ENCODE measurements around the gene ST3GAL4. TPM values are rescaled to one million over a fixed set of nuclear protein-coding genes. Genes with fewer than 3 reads are reported as not detected.

Gene ST3GAL4
- total RNA-seq, 2 experiments from 2014 or later: 13.6 to 13.9 TPM

DNA sequence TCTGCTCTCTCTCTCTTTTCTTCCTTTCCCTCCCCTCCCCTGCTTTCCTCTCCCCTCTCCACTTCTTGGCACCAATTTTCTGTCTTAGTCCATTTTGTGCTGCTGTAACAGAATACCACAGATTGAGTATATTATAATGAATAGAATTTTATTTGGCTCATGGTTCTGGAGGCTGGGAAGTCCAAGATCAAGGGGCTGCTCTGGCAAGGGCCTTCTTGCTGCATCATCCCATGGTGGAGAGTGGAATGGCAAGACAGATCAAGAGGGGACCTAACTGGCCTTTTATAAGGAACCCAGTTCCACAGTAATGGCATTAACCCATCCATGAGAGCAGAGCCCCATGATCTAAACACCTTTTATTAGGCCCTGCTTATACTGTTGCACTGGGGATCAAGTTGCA is 44.5 kb downstream of the ST3GAL4 start:
- CTCF ChIA-PET: no interaction called here
- POLR2A ChIA-PET: no interaction called here

DNA sequence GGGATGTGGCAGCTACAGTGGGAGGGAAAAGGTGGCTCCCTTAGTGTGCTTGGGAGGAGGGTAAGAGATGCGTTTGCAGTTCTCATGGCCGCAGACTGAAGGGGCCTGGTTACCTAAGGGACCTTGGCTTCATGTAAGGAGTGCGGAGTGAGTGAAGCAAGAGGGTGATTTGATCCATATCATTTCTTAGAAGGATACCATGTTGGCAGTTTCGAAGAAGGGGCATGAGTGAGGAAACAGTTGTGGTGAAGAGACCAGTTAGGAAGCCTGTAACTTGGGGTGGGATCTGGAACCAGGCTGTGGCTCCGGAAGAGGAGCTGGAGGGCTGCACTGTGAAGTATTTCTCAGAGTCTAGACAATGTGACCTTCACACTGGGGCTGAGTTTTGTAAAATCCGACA is 45.0 kb downstream of the ST3GAL4 start:
- ChIA-PET POLR2A (no interaction called here), CTCF (no interaction called here)

DNA sequence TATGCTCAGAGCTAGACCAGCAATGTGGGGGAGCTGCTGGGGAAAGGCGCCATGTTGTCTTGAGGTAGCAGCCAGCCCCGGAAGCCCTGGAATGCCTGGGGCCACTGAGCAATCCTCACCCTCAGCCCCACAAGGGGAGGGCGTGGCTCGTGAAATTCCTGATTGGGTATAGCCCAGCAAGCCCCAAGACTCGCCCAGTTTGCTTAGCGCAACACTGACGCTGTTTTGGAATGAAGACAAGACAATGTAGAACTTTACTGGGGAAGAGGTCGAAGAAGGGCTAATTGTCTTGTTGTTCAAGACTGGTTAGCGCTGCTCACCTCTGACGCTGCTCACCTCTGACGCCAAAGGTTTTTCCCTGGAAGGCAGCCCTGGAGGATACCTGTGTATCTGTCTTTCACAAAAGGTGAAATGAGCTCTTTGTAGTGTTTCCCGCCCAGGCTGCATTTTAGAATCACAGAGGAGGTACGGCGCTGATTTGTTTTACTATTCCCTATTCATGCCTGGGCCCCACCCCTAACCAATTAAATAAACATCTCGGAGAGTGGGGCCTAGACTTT is 47.6 kb downstream of the ST3GAL4 start:
- ChIA-PET CTCF (no interaction called here), POLR2A (no interaction called here)

DNA sequence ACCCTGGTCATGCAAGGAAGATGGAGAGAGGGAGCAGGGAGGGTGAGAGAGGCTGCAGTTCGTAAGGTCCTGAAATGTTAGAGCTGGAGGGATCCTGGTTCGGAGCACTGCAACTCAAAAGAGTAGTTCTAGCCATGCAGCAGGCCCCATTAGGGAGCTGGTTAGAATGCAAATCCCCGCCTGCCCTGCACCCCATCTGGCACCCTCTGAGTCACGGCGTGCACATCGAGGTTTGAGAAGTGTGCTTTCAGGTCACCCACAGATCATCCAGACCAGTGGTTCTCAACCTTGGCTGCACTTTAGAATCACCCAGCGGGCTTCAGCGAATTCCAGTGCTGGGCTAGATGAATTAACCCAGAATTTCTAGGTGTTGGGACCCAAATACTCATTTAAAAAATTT is 48.2 kb downstream of the ST3GAL4 start:
- ChIA-PET POLR2A (no interaction called here), CTCF (no interaction called here)

DNA sequence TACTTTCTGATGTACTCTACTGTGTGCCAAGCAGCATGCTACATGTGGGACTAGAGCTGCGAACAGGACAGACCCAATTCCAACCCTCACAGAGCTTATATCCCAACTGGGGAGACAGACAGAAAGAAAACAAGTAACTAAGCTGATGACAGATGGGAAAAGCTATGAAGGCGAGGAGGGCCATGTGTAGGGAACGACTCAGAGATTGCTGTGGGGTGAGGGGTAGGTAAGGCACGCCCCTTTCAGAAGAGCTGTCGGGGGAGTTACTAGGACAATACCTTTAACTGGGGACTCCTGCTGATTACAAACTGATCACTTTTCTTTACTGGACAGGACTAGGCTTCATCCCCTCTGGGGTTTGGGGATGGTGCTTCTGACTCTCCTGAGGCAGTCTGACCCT is 48.9 kb downstream of the ST3GAL4 start:
- CTCF ChIA-PET: no interaction called here
- POLR2A ChIA-PET: no interaction called here

DNA sequence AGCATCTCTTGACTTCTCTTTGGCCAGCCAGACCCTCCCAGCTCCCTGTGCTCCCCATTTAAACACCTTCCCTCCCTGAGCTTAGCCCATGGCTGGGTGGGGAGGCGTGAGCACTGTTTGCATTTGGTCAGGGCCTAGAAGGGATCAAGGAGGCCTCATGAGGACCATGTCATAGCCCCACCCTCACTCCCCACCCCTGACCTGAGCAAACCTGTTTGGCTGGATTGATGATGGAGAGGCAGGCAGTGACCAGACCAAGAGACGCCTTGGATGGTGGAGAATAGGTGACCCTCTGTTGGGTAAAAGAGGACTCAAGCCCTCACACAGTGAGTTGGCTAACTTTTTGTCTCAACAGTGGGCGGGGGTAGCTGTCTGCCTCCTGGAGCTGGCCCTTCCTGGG is 49.9 kb downstream of the ST3GAL4 start:
- ChIA-PET CTCF (no interaction called here), POLR2A (no interaction called here)

DNA sequence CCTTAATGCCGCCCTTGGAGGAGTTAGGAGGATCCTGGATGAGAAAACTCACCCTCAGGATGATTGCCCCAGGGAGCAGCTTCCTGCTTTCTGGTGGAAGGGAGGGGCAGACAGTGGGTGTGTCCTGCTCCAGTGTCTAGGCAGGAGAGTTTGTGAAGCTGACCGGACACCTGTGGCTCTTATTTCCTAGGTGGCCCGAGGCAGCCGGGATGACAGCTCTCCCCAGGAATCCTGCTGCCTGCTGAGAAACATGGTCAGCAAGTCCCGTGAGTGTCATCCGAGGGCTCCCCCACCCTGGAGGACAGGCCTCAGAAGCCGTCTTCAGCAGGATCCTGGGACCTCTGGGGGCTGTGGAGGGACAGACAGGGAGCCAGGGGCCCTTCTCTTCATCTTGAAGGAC is 50.4 kb downstream of the ST3GAL4 start:
- ChIA-PET POLR2A (no interaction called here), CTCF (no interaction called here)

DNA sequence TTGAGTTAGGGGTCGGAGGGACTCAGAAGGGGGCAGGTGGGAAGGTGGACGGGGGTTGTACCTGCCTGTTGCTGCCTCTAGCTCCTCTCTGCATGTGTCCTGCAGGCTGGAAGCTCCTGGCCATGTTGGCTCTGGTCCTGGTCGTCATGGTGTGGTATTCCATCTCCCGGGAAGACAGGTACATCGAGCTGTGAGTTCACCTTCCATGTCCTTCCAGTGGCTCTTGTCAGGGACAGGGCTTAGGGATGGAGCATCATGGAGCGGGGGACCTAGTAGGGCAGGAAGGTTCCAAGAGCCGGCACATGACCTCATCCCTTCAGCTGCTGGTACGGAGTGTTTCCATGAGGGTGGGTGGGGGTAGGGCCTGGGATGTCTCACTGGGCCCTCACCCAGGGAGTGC is 50.9 kb downstream of the ST3GAL4 start:
- POLR2A ChIA-PET: no interaction called here
- CTCF ChIA-PET: no interaction called here

DNA sequence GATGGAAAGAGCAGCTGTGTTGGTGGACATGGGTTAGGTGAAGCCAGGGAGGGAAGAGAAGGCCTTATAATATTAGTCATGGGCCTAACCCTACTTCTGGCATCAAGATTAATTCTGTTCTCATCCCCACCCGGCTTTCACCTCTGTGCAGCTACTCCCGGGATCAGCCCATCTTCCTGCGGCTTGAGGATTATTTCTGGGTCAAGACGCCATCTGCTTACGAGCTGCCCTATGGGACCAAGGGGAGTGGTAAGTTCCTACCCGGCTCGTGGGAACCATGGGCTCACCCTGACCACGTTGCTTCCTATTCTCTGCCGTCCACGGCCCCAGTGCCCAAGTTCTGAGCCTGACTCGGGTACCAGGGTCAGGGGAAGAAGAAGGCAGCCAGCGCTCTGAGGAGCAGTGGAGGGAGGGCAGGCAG is 51.6 kb downstream of the ST3GAL4 start:
- ChIA-PET CTCF (no interaction called here), POLR2A (no interaction called here)

DNA sequence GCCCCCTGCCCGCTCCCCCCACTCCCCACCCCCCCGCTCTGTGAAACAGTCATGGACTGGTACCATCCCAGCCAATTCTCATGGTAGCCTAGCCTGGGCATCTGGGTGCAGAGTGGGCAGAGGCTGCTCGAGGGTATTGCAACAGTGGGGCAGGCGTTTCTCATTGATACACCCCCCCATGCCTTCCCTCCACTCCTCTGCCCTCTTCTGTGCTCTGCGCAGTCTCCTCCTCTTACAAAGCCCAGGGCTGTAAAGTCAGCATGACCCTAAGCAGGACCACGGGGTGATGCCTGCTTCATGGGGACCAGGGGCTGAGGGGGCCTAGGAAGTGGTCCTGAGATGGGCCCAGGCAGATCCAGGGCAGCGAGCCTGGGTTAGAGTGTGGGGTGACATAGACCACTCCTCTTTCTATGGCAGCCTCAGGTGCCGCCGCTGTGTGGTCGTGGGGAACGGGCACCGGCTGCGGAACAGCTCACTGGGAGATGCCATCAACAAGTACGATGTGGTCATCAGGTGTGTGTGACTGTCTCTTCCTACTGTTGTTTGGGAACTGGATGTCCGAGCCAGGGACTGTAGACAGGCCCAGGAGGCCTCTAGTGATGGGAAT is 52.3 kb downstream of the ST3GAL4 start:
- POLR2A ChIA-PET: no interaction called here
- CTCF ChIA-PET: no interaction called here

DNA sequence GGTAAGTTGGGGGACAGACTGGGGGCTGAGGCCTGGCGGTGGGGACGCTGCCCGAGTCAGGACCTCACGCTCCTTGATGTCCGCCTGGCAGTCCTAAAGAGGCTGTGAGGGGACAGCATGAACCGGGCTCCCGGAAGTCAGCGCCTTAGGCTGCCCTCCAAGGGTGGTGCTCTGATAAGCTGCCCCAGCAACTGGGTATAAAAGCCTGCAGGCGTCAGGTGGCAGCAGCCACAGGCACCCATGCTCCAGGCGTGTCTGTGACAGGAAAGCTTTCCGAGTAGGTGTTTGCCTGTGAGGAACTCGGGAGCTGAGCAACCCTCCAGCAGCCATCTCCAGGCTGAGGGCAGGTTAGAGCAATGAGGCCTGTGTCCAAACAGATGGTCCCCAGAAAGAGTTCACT is 53.0 kb downstream of the ST3GAL4 start:
- ChIA-PET CTCF (no interaction called here), POLR2A (no interaction called here)

DNA sequence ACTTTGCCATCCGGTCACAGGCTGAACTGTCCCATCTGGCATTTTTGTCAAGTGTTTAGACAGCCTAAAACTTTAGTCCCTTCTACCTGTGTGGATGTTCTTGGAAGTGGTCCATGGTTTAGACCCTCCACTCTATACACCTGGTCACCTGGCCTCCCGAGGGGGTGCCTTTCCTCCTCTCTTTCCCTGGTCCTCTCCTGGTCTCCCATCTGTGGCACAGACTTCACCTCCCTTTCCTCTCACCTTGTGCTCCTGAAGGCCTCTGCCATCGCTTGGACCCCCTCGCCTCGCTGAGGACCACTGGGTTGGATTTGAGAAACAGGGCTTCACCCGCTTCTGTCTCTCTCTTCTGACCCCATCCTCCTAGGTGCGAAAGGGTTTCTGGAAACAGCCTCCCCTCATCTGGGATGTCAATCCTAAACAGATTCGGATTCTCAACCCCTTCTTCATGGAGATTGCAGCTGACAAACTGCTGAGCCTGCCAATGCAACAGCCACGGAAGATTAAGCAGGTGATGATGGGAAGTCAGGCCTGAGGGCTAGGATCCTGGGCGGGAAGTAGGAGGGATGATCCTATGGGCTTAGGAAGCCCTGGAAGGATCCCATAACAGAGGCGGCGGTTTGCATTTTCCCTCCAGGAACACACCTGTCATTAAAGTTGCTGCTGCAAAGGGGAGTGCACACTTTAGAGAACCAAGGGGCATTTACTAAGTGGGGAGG is 53.6 kb downstream of the ST3GAL4 start:
- ChIA-PET POLR2A (no interaction called here), CTCF (no interaction called here)

DNA sequence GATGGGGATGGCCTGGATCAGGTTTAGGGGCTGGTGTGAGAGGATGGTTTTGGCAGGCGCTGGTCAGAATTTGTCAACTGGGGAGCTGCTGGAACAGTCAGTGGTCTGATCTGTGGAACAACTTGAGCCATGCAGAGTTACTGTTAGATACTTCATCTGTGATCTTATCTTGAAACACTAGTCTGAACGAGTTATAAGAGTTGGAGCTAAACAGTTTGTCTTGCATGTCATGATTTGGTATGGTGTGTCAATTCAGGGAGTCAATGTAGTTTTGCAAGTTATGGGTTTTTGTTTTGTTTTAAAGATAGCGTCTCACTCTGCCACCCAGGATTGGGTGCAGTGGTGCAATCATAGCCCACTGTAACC is 54.1 kb downstream of the ST3GAL4 start:
- POLR2A ChIA-PET: no interaction called here

DNA sequence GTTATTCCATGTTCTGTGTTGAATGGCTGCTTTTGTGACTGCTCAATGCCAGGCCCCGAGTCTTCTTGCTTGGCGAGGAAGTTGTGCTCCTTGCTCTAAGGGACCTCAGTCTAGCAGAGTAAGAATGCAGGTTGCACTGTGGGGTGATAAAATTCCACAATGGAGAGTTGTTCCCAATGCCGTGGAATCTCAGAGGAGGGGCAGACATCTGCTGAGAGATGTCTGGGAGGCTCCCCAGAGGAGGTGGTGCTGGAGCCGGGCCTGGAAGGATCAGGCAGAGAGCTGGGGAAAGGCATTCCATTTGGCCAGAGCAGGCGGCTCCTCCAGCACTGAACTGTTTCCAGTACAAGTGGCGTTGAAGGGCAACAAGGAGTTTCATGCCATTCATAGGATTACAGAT is 55.2 kb downstream of the ST3GAL4 start:
- CTCF ChIA-PET: interaction anchor here (1.0 kb wide), 1 partner anchor 100 kb away, joined by 4 read pairs; no protein-coding TSS in a partner anchor

More for the DNA sequence above, 54.1 kb downstream of the ST3GAL4 start:
- CTCF ChIA-PET: interaction anchor here (1.0 kb wide), 1 partner anchor 99 kb away, joined by 4 read pairs; no protein-coding TSS in a partner anchor

DNA sequence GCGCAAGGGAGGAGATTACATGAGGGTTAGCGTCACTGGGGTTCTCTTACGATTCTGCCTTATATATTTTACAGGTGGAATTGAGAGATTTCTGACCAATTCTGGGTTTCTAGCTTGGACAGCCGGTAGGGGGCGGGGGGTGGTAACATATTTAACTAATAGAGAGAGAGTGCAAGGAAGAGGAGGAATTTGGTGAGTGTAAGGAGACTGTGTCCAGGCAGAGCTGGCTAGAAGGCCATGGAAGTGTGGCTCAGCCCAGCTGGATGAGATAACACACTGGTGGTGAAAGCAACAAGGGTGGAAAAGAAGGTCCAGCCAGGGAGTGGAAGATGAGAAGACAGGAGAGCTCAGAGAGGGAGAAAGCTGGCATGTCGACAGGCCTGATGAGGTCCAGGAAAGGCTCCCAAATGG is 56.5 kb downstream of the ST3GAL4 start:
- CTCF ChIA-PET: interaction anchor here (1.9 kb wide), 1 partner anchor 29 kb away, joined by 5 read pairs; no protein-coding TSS in a partner anchor
- POLR2A ChIA-PET: no interaction called here

More for the DNA sequence above, 55.2 kb downstream of the ST3GAL4 start:
- POLR2A ChIA-PET: no interaction called here

DNA sequence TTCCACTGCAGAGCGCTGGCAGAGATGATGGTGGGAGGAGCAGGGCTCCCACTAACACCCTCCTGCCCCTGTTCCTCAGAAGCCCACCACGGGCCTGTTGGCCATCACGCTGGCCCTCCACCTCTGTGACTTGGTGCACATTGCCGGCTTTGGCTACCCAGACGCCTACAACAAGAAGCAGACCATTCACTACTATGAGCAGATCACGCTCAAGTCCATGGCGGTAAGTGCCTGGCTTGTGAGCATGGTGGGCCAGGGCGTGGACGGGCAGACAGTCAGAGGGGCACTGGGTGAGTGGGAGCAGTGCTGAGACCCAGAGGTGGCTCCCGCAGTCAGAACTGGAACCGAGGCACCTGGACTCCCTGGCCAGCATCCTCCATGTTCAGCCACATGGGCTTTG is 57.9 kb downstream of the ST3GAL4 start:
- ChIA-PET CTCF (interaction anchor here (1.9 kb wide), 1 partner anchor 27 kb away, joined by 5 read pairs; no protein-coding TSS in a partner anchor), POLR2A (no interaction called here)

DNA sequence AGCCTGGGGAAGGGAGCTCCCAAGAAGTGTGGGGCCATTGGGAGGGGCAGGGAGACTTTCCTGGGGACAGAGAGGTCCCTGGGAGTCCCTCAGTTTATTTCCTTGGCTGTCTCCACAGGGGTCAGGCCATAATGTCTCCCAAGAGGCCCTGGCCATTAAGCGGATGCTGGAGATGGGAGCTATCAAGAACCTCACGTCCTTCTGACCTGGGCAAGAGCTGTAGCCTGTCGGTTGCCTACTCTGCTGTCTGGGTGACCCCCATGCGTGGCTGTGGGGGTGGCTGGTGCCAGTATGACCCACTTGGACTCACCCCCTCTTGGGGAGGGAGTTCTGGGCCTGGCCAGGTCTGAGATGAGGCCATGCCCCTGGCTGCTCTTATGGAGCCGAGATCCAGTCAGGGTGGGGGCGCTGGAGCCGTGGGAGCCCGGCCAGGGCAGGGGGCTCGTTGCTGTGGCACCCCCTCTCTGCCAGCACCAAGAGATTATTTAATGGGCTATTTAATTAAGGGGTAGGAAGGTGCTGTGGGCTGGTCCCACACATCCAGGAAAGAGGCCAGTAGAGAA is 58.4 kb downstream of the ST3GAL4 start:
- CTCF ChIA-PET: interaction anchor here (1.9 kb wide), 1 partner anchor 27 kb away, joined by 5 read pairs; no protein-coding TSS in a partner anchor

DNA sequence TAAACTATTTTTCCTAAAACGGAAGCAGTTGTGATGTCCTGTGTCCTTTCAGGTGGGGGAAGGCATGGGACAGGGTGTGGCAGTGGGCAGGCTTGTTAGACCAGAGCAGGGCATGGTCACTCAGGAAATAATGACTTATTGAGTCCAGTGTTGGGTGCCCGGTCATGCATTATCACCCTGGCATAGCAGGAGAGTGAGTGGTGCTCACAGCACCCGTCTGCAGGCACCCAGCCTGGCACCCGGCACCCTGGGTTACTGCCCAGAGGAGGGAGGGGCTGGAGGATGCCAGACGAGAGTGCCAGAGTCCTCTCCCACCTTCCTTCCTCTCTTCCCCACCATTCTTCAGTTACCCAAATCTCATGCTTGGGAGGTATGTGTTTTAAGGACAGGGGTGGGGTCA is 59.1 kb downstream of the ST3GAL4 start:
- ChIA-PET CTCF (no interaction called here), POLR2A (no interaction called here)

More for the DNA sequence above, 58.4 kb downstream of the ST3GAL4 start:
- POLR2A ChIA-PET: no interaction called here

DNA sequence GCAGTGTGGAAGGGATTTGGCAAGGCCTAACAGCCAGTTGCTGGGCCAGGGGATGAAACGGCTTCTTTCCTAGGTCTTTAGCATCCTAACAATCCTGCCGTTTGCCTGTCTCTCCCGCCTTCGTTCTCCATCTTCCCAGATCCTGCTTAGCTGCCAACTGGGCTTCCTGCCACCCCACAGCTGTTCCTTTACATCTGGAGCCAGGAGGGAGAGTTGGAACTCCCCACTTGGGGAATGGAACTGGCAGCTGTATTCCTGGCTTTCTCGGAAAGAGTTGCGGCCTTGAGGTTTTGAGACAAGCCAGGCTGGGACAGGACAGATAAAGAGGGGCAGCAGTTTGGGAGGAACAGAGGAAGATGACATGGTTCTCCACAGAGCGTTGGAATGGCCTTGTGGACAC is 59.6 kb downstream of the ST3GAL4 start:
- CTCF ChIA-PET: interaction anchor here (1.2 to 1.8 kb wide), 2 partner anchors 65 to 104 kb away, joined by 3 to 5 read pairs; no protein-coding TSS in a partner anchor

DNA sequence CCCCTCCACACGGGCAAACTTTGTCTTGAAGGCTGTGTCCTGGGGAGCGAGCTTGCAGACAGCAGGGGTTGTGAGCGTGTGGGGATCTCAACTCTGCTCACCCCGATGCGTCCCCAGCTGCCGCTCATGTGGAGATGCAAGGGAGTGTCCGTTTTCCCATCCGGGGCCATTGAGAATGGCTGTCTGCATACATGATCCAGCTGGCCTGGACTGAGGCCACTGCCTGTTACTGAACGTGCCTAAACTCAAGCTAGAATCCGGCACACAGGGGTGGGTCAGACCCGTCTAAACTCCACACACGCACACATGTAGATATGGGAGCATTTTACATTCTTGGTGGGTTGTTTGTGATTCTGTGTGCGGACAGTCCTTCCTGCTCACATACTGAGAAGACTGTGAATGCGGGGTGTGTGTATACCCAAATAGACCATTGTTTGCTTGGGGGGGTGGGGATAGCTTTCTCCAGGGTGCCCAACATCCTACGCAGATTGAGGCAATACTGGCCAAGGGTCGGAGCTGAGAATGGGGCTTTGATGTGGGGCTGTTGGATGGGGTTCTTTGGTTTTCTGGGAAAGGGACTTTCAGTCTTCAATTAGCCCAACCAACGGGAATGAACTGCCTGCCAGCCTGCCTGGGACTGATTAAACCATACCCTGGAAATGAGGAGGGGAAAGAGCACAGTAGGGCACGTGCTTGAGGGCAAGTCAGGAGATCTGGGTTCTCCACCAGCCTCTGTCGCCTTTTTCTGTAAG is 60.4 kb downstream of the ST3GAL4 start:
- POLR2A ChIA-PET: interaction anchor here (0.6 to 1.0 kb wide), 2 partner anchors 60 to 100 kb away, joined by 4 read pairs; partner anchors contain the start of gene ST3GAL4
- CTCF ChIA-PET: interaction anchor here (0.5 to 1.8 kb wide), 3 partner anchors 17 to 105 kb away, joined by 3 to 5 read pairs (median 3); no protein-coding TSS in a partner anchor

More for the DNA sequence above, 59.6 kb downstream of the ST3GAL4 start:
- POLR2A ChIA-PET: no interaction called here
